NCI-H1694 (cell line): ENCODE results near the gene SIK2.

ENCODE experiments used
- DNase-seq: peaks from one replicate; lab custom pipeline; 2025; lab: John Stamatoyannopoulos, UW

SIK2 gene

DNA sequence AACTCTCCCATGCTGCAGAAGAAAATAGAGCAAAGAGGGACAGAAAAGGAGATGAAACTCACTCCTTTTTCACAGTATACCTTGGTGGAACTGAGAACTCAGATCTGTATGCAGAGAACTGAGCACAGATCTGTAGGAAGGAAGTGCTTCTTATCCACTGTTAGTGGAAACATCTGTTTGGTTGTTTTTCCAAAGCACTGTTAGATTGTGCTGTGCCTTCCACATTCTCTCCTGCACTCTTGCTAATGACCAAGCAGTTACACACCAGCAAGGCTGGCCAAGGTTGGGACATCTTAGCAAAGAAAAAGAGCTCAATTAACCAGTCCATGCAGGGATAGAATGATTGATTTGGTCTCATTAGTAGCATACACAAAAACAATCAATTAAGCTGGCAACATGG lies 20.1 kb upstream of the SIK2 start:
- DNase-seq = no peak

DNA sequence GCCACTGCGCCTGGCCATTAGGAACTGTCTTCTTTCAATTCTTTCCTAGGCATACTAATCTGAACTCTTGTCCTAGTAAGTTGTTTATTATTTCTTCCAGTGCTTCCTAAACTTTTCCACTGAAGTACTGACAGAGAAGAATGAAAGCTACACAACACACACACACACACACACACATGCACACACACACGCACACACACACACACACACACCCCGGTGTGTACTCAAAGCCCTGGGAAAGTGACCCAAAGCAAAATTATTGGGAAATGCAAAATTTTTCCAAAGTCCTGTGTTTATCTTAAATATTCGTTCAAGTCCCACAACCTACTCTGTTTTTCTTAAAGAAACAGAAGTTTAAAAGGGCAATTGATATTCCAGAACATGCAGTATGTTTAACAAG lies 19.4 kb upstream of the SIK2 start:
- DNase-seq = no peak

DNA sequence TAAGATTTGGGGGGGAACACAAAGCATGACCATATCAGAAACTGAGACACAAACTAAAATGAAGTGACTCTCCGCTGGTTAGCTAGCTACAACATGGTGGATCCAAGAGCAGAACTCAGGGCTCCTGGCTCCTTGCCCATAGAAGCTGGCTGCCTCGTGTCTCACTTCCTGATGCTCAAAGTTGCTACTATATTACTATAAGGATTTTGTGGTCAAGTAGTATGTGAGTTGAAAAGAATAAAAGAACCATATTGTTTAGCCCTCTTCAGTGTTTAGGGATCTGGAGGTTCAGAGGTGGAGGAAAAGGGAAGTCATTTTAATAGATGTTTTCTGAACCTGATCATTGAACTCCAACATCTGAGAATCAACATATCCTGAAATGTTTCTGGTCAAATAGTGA lies 16.9 kb upstream of the SIK2 start:
- DNase-seq = no peak

DNA sequence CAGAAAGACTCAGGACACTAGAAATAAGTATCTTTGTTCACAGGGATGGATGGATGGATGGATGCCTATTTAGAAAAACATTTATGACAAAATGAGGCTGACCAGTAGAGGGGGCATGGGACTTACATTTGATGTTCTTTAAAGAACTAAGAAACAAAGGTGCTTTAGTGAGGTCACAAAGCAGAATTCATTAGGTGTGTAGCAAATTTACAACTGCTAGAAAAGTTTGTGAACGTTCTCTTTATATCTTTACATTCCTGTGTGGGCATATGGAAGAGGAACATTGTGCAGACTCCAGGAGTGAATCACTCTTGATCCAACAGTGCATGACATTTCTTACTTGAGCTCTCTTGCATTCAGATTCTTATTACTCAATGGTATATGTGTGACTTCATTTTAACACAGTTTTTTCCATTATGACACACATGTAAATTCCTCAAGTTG lies 15.8 kb upstream of the SIK2 start:
- peak; percentile 41 for DNase-seq

DNA sequence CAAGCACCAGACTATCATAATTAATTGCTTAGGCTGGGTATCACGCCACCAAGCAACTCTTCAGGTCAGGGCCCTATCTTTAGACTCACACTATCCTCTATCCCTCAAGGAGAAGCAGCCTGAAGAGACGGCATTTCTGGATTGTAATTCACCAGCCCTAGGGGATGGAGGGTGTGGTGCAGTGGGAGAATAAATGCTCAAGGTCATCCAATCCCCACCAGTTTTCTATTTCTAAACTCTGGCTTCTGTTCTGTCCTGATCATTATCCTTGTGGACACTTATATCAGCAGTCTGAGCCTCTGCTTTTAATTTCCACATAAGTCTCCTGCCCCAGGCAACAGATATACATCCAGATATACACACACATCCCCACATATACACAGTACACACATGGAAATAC lies 13.1 kb upstream of the SIK2 start:
- DNase-seq = no peak

DNA sequence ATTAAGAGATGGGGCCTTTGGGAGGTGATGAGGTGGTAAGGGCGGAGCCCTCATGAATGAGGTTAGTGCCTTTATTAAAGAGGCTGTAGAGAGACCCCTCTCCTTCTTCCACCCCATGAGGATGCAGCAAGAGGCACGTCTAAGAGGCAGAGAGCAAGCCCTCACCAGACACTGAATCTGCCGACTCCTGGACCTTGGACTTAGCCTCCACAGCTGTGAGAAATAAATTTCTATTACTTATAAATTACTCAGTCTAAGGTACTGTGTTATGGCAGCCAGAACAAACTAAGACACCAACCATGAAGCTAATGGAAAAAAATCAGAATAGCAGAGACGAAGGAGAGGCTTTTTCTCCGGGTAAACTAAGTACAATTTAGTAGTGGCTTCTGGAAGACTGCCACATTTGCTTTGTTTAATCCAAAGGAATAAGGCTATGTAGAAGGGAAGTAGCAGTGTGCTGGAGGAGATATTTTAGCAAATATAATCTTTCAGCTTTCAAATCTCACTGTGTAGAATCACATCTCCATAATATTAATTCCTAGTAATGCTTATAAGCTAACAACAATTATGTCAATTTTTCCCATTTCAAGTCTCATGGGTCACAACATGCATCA lies 12.3 kb upstream of the SIK2 start:
- no peak for DNase-seq

DNA sequence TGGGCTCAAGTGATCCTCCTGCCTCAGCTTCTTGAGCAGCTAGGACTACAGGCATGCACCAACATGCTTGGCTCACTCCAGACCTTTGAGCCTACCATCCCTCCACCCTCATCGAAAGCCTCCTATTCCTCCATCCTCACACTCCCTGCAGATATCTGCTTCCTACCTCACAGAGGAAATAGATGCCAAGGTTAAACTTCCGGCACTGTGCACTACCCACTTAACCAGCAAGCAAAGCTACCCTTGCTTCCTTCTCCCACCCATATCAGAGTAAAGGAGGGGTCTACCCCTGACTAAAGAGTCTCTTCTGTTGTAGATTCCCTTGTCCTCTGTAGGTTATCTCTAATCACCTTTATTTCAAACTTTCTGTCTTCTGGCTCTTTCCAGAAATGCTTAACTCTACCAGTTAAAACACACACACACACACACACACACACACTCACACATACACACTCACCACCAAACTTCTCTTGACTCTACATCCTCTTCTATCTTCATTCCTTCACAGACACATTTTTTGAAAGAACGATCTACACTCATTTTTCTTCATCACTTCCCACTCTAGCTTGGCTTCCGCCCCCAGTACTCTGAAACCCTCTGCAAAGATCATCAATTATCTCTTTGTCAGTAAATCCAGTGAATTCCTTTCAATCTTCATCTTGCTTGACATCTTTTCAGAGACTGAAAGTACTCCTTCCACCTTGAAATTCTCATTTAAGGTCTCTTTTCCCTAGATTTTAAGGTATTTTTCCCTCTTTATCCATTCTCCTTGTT lies 10.9 kb upstream of the SIK2 start:
- DNase-seq = no peak

DNA sequence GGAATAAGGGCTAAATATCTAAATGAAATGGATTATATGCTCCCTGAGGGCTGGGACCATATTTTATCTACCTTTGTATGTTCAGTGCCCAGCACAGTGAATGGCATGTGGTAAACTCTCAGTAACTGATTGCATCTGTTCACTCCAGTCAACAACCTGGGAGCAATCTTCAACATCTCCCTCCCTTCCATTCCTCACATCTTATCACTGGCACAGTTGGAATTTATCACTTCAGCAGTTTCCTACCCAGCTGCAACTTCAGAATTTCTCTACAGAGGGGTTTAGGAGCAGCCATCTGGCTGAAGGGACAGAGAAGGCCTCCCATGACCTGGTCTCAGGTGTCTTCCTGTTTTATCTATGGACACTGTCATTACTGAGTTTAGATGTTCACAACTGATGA lies 9.8 kb upstream of the SIK2 start:
- no peak for DNase-seq

DNA sequence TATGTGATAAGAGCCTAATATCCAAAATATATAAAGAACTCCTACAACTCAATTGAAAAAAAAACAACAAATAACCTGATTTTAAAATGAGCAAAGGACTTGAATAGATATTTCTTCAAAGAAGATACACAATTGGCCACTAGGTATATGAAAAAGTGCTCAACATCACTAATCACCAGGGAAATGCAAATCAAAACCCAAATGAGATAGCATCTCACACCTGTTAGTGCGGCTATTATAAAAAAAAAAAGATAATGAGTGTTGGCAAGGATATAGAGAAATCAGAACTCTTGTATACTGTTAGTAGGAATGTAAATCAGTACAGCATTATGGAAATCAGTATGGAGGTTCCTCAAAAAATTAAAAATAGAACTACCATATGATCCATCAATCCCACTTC lies 5.9 kb upstream of the SIK2 start:
- DNase-seq = no peak

DNA sequence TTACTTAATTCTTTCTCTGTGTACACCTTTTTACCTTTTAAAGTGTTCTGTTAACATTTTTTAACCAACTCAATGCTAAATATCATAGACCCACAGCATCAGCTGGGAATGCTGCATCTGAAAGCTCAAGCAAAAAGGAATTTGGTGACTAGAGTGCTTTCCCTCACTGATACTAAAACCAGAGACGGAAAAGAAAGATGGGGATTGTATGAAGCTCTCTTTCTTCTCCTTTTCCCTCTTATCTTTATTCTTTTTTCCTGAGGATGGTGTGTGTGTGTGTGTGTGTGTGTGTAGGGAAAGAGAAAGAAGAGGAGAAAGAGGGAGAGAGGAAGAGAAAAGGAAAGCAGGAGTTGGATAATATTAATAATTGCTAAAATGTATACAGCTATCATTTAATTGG lies 4.1 kb upstream of the SIK2 start:
- no peak for DNase-seq

DNA sequence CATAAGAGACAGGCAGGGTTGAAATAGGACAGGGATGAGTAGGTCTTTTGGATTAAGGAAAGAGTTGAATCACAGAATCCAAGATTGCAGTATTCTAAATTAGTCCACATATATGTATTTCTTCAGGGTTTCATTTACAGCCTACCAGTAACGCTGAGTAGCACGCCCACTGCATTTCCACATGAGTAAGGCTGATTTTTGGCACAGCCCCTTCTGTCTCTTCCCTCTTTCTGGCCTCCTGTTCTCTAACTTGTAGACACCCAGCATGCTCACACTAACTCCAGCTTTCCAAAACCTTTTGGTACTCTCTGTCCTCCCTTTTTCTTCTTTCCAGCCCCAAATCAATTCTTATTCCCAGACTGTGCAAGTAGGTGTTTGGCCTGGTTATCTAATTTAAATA lies 3.7 kb upstream of the SIK2 start:
- no peak for DNase-seq

DNA sequence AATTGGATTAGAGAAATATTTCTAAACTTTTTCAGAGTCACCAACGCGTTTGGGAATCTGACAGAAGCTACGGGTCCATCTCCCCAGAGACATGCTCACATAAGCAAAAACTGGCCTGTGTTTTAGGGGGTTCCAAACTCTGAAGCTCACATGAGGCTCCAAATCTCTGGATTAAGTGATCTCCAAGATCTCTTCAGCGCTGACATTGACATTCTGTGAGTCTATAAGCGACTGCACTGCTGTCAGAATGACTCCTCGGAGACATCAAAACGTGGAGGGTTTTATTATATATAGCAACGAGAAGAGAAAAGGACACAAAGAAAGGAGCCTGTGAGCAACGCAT lies 642 bp upstream of the SIK2 start:
- no peak for DNase-seq

DNA sequence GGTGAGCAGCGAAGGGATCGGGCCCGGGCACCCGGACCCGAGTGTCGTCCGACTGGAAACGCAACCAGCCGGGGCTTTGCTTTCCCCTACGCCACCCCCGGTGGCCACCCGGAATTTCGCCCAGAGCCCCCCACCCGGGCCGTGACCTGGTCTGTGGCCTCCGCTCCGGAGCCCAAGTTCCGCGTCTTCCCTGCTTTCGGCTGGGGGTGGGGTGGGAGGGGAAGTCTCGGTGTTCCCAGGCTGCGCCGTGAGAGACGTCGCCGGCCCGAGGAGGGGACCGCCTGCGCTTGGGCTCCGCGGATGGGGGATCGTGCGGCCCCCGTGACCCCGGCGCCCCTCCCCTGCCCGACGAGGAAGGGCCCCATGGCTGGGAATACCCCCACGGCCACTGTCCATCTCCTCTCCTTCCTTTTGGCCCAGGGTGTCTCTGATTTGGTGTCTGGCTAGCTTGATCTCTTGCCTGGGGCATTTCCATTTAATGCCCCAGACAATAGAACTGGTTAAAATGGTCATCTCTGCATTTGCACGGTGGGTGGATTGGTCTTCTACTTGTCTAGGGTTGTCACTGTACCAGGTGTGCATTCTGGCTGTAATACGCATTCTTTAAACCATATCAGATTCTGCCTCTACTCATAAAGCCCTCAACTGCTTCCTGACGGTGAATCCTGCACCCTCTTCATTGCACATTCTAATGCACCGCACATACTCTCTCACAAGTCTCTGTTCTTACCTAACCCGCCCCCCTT lies 789 bp downstream of the SIK2 start:
- DNase-seq = no peak

DNA sequence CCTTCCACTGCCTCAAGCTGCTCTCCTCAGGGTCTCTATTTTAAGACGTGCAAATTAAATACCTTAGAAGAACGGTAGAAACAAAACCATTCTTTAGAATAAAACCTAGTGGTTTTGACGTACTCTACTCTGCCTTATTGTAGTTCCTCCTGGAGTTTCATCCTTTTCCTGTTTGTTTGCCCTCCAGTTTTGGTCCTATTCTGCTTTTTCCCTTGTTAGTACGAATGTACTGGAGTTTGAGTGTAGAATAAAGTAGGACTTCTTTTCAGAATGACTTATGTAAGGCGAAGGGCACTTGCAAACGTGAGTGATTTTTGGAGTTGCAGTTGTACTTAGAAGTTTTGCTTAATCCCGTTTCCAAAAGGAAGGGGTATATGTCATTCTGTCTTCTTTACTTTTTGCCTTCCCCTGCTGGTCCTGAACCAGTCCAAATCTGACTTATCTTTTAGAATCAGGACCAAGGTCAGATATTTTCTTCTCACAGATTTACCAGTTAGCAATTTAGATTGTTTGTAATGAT lies 1.4 kb downstream of the SIK2 start:
- DNase-seq = no peak

DNA sequence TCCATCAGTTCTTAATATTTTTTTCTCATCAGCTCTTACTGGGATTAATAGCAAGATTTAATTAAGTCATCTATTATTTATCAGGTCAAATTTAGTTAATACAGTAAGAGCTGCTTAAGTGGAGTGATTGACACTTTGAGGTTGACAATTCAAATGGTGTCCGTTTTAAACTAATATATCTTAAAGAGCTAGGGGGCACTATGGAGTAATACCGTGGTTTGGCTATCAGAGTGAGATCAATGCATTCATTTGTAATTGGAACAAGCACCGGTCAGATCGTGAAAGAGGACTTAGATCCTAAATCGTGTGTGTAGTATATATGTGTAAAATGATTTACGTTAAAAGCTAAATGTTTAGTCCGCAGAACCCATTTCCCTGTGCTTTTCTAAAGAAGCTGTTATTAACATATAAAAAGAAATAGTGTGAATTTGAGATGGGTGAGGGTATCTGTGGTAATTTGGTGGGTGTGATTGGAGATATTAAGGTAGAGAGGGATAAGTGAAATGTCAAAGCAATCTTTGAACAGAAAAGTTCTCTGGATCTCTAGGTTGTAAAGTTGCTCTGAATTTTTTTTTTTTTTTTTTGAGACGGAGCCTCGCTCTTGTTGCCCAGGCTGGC lies 2.3 kb downstream of the SIK2 start:
- DNase-seq = no peak

DNA sequence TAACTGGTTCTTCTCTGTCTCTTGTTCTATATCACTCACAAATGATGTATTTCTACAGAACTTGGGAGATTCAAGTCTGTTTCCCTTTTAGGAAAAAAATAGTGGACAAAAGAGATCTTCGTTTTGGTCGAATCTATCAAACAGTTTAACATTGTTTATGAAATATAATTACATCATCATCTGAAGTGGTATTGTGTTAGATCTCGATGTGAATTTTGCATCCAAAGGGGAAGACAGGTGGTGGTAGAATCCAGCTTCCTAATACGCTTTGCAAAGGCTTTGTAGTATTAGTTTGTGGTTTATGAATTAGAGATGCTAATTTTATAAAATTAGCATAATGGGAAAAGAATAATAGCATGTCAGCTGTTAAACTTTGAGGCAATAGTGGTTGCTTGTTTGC lies 3.4 kb downstream of the SIK2 start:
- no peak for DNase-seq

DNA sequence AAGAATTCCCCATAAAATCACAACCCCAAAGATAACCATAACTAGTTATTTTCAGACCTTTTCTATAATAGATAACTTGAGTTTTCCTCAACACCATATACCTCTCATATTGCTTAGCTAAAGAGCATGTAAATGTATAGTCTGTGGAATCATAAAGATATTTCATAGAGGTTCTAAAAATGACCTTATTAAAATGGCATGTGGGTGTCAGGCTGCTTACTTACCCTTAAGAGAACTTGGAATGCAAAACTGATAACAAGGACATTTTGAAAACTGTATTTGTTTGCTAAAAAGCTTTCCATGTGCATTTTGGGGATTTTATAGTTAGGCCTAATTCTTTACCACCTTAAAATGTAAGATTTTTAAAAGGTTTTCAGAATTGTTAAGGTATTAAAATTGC lies 4.7 kb downstream of the SIK2 start:
- no peak for DNase-seq

DNA sequence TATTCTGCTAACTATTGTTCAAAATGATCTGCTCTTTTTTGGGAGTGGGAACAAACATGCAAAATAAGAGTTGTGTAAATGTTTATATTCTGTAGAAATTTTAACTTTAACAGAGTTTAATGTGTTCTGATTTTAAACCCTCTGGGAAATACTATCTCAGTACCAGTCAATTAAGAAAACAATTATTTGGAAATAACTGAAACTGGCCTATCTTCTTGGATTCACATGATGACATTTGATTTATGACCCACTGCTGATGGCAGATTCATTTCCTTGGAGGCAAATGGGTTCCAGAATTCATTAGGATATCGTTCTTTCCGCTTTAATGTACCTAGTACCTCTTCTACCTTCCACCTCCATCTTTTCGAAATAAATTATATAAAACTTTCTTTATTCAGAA lies 5.5 kb downstream of the SIK2 start:
- no peak for DNase-seq

DNA sequence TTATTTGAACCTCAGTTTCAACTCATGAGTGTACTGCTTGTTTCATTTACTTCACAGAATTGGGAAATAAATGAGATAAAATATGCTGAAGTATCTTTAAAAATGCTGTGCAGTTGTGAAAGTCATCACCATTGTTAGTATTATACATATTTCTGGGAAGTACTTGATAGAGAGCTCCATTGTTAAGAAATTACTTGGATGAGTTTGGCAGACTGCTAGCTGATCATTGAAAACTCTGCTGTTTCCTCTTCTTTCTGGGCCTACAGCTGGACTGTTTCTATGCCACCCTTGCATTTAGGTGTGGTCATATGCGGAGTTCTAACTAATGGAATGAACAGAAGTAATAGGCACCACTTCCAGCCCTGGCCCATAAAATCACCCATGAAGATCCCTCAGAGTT lies 10.0 kb downstream of the SIK2 start:
- no peak for DNase-seq

DNA sequence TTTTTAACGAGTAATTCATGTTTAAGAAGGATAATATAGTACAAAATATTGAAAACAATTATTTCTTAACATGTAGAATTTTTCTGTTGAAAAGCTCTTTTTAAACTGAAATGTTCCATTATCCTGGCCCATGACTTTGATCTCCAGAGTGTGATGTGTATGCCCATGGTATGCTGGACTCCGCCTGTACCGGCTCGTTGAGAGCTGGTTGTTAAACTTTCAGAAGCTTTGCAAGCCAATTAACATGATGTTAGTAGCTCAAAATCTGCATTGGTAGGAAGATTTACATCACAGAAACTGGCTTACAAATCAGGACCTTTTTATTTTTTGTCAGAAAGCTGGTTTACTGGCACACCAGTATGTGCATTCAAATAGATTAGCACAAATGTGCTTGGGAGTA lies 15.0 kb downstream of the SIK2 start:
- DNase-seq = no peak

DNA sequence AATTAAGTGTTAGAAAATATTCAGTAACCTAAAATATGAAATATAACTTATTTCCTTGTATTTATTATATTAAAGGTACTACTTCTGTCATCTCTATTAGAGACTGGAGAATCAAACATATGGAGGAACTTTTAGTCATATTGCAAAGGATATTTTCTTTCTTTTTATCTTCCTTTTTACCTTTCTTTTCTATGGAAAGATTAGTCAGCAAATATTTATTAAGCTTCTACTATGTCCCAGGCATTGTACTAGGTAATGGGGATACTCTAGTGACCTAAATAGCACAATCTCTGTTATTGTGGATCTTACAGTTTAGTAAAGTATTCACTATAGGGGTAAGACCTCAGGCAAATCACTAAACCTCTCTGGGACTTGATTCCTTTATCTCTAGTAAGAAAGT lies 18.3 kb downstream of the SIK2 start:
- no peak for DNase-seq

DNA sequence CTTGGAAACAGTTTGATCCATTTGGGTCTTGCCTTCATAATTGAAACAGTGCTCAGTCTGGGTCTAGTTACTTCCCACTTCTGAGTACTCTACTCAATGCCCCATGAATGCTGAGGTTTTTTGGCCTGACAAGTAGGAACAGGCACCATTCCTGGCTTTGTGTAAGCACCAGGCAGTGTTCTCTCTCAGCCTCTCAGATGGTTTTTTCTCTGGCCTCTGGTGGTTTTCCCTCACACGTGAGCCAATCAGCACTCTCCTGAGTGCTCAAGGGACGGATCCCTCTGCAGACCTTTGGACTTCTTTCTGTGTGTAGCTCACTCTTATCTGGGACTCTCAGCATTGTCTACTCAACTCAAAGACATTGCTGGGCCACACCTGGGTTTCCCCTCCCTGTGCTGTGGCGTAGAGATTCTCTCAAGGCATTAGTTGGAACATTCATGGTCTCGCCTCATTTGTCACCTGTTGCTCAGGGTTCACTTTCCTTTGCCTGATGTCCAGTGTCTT lies 21.3 kb downstream of the SIK2 start:
- no peak for DNase-seq

DNA sequence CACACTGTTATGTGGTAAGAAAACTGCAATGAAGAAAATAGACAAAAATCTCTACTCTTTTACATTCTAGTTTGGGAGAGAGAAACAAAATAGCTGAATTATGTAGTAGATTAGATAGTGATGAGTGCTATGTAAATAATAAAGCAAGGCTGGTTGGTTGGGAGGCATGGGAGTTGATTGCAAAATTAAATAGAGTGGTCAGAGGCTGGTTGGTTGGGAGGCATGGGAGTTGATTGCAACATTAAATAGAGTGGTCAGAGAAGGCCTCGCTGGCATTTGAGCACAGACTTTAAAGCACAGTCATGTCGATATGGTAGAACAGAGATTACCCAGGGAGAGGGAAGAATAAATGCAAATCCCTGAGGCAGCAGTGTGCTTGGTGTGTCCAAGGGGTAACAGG lies 22.4 kb downstream of the SIK2 start:
- DNase-seq = no peak
